ENCODE data around the gene RNF115. TPM values are rescaled to one million over a fixed set of nuclear protein-coding genes. Genes with fewer than 3 reads are reported as not detected.

The RNF115 gene
- total RNA-seq (10 to 100 TPM; 24.4 to 29.1 TPM), polyA plus RNA-seq (ENCODE audit: insufficient read depth, low read depth, low replicate concordance) (13.8 TPM)
- long read RNA-seq, donor 1, full-length matches to known transcripts: 14 of 60 reads
- long read RNA-seq, donor 1, partial matches to known transcripts: 31 of 60 reads
- long read RNA-seq, donor 1, other reads (novel, unspliced or antisense): 15 of 60 reads
- long read RNA-seq, donor 2, full-length matches to known transcripts: 3 of 3 reads
- long read RNA-seq, donor 2, partial matches to known transcripts: 0 of 3 reads
- long read RNA-seq, donor 2, other reads (novel, unspliced or antisense): 0 of 3 reads

DNA sequence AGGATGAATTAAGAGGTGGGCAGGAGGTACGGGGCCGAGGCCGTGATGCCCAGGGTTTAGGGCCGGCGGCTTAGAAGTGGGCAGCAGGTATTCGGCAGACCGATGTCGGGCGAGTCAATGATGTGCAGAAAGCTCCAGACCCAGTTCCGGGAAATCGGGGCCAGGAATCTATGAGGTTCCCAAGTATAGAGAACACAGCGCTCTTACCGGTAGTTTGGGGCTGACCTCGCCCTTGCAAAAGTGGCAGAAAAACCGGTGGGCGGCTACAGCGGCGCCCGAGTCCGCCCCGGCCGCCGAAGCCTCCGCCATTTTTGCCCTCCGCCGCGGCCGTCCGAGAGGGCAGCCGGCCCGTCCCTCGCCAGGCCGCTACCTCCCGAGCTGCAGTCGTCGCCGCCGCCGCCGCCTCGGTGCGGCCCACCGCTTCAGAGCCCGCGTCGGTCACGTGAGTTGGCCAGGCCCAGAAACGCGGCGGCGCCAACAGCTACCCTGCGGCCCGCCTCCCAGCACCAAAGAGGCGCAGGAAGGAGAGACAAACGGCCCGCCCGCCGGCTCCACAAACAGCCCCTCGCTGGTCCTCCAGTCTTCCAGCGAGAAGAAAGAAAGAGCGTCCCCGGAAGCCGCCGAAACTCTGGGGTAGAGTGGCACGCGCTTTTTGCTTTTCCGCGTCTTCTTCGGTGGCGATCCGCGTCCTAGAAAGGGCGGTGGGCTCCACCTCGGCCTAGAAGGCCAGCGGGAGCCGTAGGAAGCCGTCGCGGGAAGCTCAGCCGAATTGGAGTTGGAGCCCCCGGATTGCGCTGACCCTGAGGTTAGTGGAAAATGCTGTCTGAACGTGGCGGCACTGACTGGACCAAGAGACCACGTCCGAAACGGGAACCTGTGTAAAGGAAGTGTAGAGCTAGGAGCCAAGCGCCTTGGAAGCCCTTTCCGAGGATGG, at the start of gene RNF115, which contains the start of gene POLR3C:
RNF115 (minus strand) TSS at position 531 of the 934 bp plus-strand sequence; CDS start at position 309, 222 bp downstream.
POLR3C (plus strand) TSS at position 636 of the 934 bp plus-strand sequence. CDS start 1,577 bp downstream, outside the sequence.
- no peaks in the 10 kb centered on the region for H3K9me3 ChIP-seq
- H3K4me3 ChIP-seq: peak within 1 kb of the TSS; percentile 68 to 82
- H3K27me3 ChIP-seq: no peaks in the 10 kb centered on the region
- 0 to 1% methylated on average over 41 to 80 of the region's 89 CpGs for WGBS, 2 donors
- intact Hi-C loops (cut with DNase I; ENCODE audit: low total_unique reads): no loop called here
- no peaks in the 10 kb centered on the region for H3K36me3 ChIP-seq (ENCODE audit: low read depth, missing control alignments)
- peak; percentile 94 for DNase-seq
- TF ChIP-seq, protein P1, sequence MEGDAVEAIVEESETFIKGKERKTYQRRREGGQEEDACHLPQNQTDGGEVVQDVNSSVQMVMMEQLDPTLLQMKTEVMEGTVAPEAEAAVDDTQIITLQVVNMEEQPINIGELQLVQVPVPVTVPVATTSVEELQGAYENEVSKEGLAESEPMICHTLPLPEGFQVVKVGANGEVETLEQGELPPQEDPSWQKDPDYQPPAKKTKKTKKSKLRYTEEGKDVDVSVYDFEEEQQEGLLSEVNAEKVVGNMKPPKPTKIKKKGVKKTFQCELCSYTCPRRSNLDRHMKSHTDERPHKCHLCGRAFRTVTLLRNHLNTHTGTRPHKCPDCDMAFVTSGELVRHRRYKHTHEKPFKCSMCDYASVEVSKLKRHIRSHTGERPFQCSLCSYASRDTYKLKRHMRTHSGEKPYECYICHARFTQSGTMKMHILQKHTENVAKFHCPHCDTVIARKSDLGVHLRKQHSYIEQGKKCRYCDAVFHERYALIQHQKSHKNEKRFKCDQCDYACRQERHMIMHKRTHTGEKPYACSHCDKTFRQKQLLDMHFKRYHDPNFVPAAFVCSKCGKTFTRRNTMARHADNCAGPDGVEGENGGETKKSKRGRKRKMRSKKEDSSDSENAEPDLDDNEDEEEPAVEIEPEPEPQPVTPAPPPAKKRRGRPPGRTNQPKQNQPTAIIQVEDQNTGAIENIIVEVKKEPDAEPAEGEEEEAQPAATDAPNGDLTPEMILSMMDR (IDR thresholded peaks at IDR 0.05): no peak
- TF ChIP-seq POLR2A (IDR thresholded peaks at IDR 0.05): peak; percentile 39
- peak within 1 kb of the TSS; percentile 96 to 97 for H3K27ac ChIP-seq
- no peaks in the 10 kb centered on the region for H3K4me1 ChIP-seq

DNA sequence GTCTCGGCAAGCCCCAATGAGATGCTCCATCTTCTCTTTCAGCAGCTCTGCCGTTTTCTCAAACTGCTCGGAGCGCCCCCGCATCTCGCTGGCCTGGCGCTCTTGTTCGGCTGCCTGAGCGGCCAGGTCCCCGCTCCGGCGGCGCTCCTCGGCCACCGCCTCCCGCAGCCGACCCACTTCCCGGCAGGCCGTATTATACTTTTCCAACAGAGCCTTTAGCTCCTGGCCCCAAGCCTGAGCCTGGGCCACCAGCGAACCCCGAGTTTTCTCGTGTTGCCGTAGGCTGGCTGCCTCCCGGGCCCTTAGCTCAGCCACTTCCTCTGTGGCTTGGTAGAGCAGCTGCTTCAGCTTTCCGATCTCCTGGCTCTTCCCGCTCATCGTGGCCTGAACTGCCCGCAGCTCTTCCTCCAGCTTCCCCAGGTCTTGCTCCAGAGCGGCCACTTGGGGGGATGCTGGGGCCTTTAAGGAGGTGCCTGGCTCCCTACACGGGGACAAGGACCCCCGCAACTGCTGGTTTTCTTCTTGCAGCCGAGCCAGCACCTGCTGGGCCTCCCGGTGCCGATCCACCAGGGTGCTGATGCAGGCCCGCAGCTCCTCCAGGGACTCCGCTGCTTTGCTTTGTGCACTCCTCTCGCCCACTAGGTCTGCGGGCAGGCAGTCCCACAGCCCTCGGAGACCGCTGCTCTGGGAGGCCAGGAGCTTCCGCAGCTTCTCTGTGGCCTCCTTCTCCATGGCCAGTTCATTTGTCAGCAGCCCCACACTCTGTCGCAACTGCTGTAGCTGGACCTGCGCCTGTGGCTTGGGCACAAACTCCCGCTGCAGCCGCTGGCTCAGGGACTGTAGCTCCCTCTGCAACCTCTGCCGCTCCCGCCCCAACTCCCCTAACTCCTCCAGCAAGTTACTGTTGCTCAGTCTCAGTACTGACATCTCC, 48.4 kb upstream of the RNF115 start:
- intact Hi-C loops (cut with DNase I; ENCODE audit: low total_unique reads): no loop called here
- WGBS, 2 donors: 2 to 17% methylated on average over 31 to 47 of the region's 47 CpGs

DNA sequence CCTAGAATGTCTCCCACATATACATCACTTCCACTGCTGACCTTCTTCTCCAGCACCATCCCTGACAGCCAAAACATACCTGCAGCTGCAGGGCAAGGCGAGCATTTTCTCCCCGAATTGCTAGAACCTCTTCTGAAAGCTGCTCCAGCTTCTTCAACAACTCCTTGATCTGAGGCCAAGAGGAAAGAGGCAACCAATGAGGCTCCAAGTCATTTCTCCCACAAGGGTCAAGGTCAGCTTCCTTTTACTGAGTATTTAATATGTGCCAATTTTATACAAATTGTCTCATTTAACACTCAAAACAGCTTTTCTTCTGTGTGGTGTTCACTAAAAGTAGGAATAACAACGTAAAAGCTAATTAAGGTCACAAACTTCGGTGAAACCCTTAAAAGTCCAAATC, 44.3 kb upstream of the RNF115 start:
- WGBS, 2 donors: 51 to 52% methylated on average over 4 of the region's 4 CpGs
- H3K4me1 ChIP-seq: peaks cover 18% of the 10 kb centered on the region
- intact Hi-C loops (cut with DNase I; ENCODE audit: low total_unique reads): no loop called here
- no peak overlapping the region for H3K27ac ChIP-seq
- H3K27me3 ChIP-seq: no peaks in the 10 kb centered on the region
- DNase-seq: no peak
- no peaks in the 10 kb centered on the region for H3K9me3 ChIP-seq
- TF ChIP-seq, protein P1 (IDR thresholded peaks at IDR 0.05): no peak
- no peaks in the 10 kb centered on the region for H3K36me3 ChIP-seq (ENCODE audit: low read depth, missing control alignments)
- no peak overlapping the region for H3K4me3 ChIP-seq

More for the DNA sequence above, 48.4 kb upstream of the RNF115 start:
- Histone ChIP-seq H3K27me3 (no peaks in the 10 kb centered on the region), H3K36me3 (ENCODE audit: low read depth, missing control alignments) (no peaks in the 10 kb centered on the region), H3K27ac (peak overlapping the region; percentile 60 to 79), H3K9me3 (no peaks in the 10 kb centered on the region), H3K4me3 (peak overlapping the region; percentile 43), H3K4me1 (peaks cover 18% of the 10 kb centered on the region)
- peak; percentile 58 for DNase-seq
- TF ChIP-seq, protein P1 (IDR thresholded peaks at IDR 0.05): no peak
- TF ChIP-seq POLR2A (IDR thresholded peaks at IDR 0.05): no peak

DNA sequence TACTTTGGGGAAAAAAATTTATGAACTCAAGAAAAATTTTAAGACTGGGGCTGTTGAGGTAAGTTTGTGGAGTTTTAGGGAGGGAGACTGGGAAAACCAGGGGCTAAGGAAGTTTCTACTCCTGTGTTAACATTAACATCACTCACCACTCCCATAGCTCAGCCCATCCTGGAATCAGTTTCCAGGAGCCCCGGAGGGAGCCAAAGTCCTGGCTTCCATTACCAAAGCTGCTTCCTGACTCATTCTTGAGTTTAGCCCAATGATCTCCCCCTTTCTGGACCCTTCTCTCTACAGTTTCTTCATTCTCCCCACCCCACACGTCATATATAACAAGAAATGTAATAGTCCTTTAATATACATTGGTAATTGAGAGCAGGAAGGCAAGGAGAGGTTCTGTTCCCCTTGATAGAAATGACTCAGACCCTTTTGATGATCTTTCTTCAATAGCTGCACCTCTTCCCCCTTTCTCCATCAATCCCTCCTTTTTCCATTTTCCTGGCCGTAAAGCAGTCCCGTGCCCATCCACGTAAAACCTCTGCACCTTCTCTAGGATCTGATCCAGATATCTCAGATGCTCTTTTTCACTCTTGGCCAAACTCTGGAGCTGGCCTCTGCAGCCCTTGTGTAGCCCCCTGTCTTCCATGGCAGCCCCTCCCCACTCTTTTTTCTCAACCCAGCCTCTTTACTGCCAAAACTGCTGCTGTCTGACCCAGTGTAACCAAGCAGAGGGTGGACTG, 39.6 kb upstream of the RNF115 start:
- intact Hi-C loops (cut with DNase I; ENCODE audit: low total_unique reads): no loop called here
- no peak overlapping the region for H3K4me3 ChIP-seq
- no peaks in the 10 kb centered on the region for H3K27me3 ChIP-seq
- no peaks in the 10 kb centered on the region for H3K36me3 ChIP-seq (ENCODE audit: low read depth, missing control alignments)
- peaks cover 12% of the 10 kb centered on the region for H3K4me1 ChIP-seq
- no peak overlapping the region for H3K27ac ChIP-seq
- DNase-seq: no peak
- TF ChIP-seq, protein P1 (IDR thresholded peaks at IDR 0.05): no peak
- no peak for TF ChIP-seq POLR2A (IDR thresholded peaks at IDR 0.05)
- WGBS, 2 donors: 79 to 82% methylated on average over 5 of the region's 5 CpGs
- no peaks in the 10 kb centered on the region for H3K9me3 ChIP-seq
